Testis (tissue), 2 donors: ENCODE data around the gene KRT84.

ENCODE experiments used
- POLR2A ChIP-seq: fragments of 450-650 bp; IDR thresholded peaks from one replicate; pipeline ENCODE4 v1.6.1; 2017; ENCODE audit warnings: antibody characterized with exemption, mild to moderate bottlenecking, moderate library complexity
- TF ChIP-seq, protein P1 (sequence below), 3 experiments: fragments of 450-650 bp in 2 of 3; fragments of 200-600 bp in 1 of 3; sonication (generic) in 1 of 3; IDR thresholded peaks; one replicate each; pipeline ENCODE4 v1.5.1; 2016 to 2019; ENCODE audit warnings: antibody characterized with exemption in 3 of 3, mild to moderate bottlenecking in 2 of 3, moderate library complexity in 1 of 3

- TF ChIP-seq, protein P1, sequence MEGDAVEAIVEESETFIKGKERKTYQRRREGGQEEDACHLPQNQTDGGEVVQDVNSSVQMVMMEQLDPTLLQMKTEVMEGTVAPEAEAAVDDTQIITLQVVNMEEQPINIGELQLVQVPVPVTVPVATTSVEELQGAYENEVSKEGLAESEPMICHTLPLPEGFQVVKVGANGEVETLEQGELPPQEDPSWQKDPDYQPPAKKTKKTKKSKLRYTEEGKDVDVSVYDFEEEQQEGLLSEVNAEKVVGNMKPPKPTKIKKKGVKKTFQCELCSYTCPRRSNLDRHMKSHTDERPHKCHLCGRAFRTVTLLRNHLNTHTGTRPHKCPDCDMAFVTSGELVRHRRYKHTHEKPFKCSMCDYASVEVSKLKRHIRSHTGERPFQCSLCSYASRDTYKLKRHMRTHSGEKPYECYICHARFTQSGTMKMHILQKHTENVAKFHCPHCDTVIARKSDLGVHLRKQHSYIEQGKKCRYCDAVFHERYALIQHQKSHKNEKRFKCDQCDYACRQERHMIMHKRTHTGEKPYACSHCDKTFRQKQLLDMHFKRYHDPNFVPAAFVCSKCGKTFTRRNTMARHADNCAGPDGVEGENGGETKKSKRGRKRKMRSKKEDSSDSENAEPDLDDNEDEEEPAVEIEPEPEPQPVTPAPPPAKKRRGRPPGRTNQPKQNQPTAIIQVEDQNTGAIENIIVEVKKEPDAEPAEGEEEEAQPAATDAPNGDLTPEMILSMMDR (IDR thresholded peaks at IDR 0.05) = no peak
- TF ChIP-seq POLR2A = no peak
These were observed 35.3 kb downstream of the KRT84 start for GRCh38 chr12:52350021-52350620.
